Stimulated activated effector memory CD8-positive, alpha-beta T cell treated with anti-CD3 and anti-CD28 coated beads, Interleukin-12 subunit alpha, Interleukin-12 subunit beta, amount 100 ng/mL, for 72 hours (primary cell): ENCODE data around the gene GOSR2.

ENCODE experiments used
- ATAC-seq: fragments of 150-1000 bp; cut with Tn5 transposase; 2 replicates; pipeline ENCODE4 v1.10.0; 2021
- DNase-seq, 2 donors: peaks; one replicate each; pipeline ENCODE4 v3.0.0; 2021 to 2022; ENCODE audit warnings: low spot score in 2 of 2
- H3K27ac Mint-ChIP-seq: one replicate; pipeline ENCODE4 v1.8.0; 2022; ENCODE audit warnings: mild to moderate bottlenecking, mixed read lengths
- H3K36me3 Mint-ChIP-seq: one replicate; pipeline ENCODE4 v1.8.0; 2022; ENCODE audit warnings: mild to moderate bottlenecking, mixed read lengths
- H3K4me1 Mint-ChIP-seq: one replicate; pipeline ENCODE4 v1.8.0; 2022; ENCODE audit warnings: mixed read lengths
- H3K4me3 Mint-ChIP-seq: one replicate; pipeline ENCODE4 v1.8.0; 2022; ENCODE audit warnings: mild to moderate bottlenecking, mixed read lengths
- H3K9me3 Mint-ChIP-seq: one replicate; pipeline ENCODE4 v1.8.0; 2022; ENCODE audit warnings: mixed read lengths

GOSR2 gene

DNA sequence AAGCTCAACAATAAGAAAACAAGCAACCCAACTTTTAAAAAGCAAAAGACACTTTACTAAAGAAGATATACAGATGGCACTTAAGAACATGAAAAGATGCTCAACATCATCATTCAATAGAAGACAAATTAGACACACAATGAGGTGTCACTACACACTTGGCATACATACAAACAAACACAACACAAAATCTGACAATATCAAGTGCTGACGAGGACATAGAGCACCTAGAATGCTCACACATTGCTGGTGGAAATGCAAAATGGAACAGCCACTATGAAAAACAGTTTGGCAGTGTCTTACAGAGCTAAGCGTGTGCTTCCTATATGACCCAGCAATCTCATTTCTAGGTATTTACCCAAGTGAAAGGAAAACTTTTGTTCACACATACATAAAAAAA lies 37.2 kb downstream of the GOSR2 start:
- Mint-ChIP-seq H3K27ac (no peak overlapping the region), H3K4me1 (peaks cover 6% of the 10 kb centered on the region), H3K9me3 (peaks cover 8% of the 10 kb centered on the region), H3K4me3 (no peak overlapping the region), H3K36me3 (no peaks in the 10 kb centered on the region)
- ATAC-seq (no peak), DNase-seq (no peak)

DNA sequence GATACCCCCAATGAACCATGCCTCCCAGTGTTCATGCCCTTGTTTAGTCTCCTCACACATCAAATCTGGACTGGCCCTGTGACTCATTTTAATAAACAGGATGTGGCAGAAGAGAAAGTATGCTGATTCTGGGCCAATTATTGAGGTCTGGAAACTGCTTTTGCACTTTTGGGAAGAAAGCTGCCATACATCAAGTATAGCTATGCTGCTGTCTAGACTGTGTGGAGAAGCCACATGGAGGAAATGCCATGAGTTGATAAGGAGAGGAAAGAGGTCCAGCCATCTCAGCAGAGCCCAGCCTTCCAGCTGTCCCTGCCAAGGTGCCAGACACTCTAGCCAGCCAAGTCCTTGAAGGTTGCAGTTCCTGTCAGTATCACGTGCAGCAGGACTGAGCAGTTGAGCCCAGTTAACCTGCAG lies 39.4 kb downstream of the GOSR2 start:
- Mint-ChIP-seq H3K4me1 (peaks cover 6% of the 10 kb centered on the region), H3K4me3 (no peak overlapping the region), H3K9me3 (peaks cover 8% of the 10 kb centered on the region), H3K36me3 (no peaks in the 10 kb centered on the region), H3K27ac (no peak overlapping the region)
- ATAC-seq = peak; percentile 60
- DNase-seq = no peak

DNA sequence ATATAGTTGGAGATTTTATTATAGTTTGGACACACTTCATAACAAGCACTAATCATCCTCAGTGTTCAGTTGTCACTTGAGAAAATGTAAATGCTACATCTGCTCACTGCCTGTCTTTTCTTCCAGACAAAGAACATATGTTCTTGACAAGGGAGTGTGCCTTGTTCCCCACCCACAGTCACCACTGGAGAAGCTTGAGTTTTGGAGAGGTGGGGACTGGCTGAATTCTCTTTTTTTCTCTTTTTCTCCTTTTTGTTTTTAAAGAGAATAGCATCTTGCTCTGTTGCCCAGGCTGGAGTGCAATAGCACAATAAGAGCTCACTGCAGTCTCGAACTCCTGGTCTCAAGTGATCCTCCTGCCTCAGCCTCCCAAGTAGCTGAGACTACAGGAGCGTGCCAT lies 40.6 kb downstream of the GOSR2 start:
- no peaks in the 10 kb centered on the region for H3K36me3 Mint-ChIP-seq
- ATAC-seq (no peak), DNase-seq (no peak)
- H3K4me1 Mint-ChIP-seq = peaks cover 6% of the 10 kb centered on the region
- no peak overlapping the region for H3K27ac Mint-ChIP-seq
- no peak overlapping the region for H3K4me3 Mint-ChIP-seq
- H3K9me3 Mint-ChIP-seq = peaks cover 8% of the 10 kb centered on the region

DNA sequence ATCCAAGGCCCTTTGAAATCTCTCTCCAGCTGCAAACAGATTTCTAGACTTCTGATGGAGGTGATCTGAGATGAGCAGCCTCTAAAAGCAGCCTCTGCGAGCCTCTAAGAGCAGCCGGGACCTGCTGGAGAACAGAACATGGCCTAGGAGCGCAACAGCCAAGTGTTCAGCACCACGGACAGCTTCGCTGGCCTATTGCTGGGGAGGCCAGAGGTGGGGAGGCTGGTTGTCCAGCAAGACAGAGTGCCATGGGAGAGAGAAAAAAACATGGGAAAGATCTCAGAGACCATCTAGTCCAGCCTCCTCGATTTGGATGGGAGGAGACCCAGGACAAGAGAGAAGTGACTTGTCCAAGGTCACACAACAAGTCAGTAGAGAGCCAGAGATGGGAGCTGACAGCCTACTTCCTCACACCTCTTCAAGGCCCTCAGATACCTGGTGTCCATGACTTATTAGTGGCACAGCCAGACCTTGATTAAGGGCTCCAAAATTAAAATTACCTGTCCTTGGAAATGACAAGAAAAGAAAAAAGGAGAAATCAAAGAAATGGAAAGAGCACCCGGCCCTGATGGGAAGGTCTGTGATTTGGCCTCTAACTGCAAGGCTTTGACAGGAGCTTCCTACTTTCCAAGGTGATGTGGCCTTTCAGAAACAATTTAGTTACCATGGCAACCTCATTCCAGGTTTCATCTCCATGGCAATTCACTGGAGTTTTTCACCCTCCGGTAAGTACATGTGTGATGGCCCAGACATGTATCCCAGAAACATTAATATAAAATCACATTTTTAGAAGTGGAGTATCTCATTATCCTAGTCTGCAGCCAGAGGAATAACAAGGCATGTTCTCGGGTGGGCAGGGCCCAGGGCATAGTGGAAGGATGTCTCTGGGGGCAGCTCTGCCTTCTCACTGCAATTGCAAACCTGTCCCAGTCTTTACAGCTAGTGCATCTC lies 41.6 kb downstream of the GOSR2 start:
- Mint-ChIP-seq H3K9me3 (peaks cover 8% of the 10 kb centered on the region), H3K4me3 (no peak overlapping the region), H3K4me1 (peaks cover 6% of the 10 kb centered on the region), H3K27ac (no peak overlapping the region), H3K36me3 (no peaks in the 10 kb centered on the region)
- no peak for ATAC-seq
- DNase-seq = no peak

DNA sequence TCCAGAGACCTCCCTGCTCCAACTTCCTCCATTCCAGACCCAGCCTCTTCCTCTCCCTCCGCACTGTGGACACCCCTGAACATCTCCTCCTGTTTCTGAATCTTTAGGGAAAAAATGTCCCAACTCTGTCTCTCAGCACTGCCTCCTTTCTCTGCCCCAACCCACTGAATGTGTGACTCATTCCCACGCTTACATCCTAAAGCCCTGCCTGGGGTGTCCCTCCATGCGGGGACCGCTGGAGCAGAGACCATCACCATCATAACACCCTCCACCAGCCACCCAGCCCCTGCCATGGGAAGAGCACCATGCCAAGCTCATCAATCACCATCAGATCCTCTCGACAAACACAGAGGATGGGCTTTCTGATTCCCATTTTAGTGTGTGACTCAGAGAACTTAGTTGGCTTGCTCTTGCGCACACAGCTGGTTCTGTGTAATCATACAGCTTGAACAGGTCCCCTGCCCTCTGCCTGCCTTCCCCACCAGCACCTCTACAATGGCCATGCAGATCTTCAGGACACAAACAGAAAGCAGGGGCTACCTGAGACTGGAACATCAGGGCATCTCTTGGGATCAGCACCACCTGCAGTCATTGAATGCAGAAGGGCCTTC lies 45.4 kb downstream of the GOSR2 start:
- Mint-ChIP-seq H3K9me3 (no peaks in the 10 kb centered on the region), H3K36me3 (no peaks in the 10 kb centered on the region), H3K4me3 (no peak overlapping the region), H3K4me1 (no peaks in the 10 kb centered on the region), H3K27ac (no peak overlapping the region)
- no peak for ATAC-seq
- DNase-seq = no peak

DNA sequence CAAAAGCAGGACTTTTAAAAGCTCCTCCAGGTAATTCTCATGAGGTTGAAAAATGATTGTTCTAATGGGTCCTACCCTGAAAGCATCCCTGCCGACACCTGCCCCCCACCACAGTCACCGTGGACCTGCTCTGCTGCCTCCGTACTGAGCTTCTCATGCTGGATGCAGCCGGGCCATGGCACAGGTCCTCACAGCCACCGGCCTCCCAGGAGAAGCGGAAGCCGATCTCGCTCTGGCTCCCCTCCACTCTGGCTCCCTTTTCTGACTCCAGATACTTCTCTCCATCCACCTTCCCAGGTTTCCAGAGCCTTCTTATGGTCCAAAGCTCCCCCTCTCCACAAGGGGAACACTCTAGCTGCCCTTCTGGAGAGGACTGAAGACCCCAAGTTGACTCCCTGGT lies 45.9 kb downstream of the GOSR2 start:
- Mint-ChIP-seq H3K9me3 (no peaks in the 10 kb centered on the region), H3K27ac (no peak overlapping the region), H3K4me3 (no peak overlapping the region), H3K4me1 (no peaks in the 10 kb centered on the region), H3K36me3 (no peaks in the 10 kb centered on the region)
- ATAC-seq (no peak), DNase-seq (no peak)

DNA sequence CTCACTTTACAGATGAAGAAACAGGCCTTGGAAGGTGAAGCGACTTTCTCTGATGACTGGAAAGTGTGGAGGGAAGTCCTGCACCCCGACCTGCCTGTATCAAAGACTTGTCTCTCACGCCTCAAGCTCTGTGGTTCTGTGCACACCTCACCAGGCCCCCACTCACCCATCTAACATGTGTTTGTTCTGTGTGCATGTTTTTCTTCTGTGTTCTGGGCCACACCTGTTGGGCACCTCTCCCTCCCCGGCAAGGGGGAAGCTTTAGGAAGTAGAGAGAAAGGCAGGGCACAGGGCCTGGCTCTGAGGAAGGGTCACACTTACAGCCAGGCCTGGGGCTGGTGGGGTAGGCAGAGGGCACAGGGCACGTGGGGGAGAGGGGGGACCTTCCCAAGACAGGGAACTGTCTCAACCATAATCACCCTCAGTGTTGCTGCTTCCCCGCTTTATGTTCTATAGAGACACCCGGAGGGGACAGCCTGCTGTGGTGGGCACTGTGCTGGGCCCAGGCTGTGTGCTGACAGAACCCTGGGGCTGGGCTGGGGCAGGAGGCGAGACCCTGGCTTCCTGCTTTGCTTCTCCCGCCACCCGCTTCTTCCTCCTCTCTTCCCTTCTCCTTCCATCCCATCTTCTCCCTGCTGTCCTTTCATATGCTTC lies 48.8 kb downstream of the GOSR2 start:
- H3K4me3 Mint-ChIP-seq = no peak overlapping the region
- no peaks in the 10 kb centered on the region for H3K9me3 Mint-ChIP-seq
- DNase-seq (no peak), ATAC-seq (no peak)
- no peaks in the 10 kb centered on the region for H3K4me1 Mint-ChIP-seq
- H3K27ac Mint-ChIP-seq = no peak overlapping the region
- no peaks in the 10 kb centered on the region for H3K36me3 Mint-ChIP-seq

DNA sequence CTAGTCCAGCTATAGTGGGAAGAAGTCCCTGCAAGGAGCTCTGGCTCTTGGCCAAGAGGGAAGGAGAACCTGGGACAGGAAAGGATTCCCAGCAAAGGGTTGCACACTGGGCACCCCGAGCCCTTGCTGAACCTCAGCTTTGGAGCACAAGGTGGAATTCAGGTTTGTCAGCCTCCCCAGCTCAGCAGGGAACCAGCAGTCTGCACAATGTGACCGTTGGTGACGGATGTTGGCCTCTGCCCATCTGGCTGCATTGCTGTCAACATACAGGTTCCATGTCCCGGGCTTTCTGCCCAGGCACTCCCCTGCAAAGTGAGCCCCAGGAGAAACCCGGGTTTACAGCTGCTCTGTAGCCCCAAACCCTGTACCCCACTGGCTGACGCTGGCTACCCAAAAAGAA lies 49.4 kb downstream of the GOSR2 start:
- no peak overlapping the region for H3K4me3 Mint-ChIP-seq
- DNase-seq = no peak
- ATAC-seq = no peak
- H3K27ac Mint-ChIP-seq = no peak overlapping the region
- H3K4me1 Mint-ChIP-seq = no peaks in the 10 kb centered on the region
- no peaks in the 10 kb centered on the region for H3K36me3 Mint-ChIP-seq
- H3K9me3 Mint-ChIP-seq = no peaks in the 10 kb centered on the region

DNA sequence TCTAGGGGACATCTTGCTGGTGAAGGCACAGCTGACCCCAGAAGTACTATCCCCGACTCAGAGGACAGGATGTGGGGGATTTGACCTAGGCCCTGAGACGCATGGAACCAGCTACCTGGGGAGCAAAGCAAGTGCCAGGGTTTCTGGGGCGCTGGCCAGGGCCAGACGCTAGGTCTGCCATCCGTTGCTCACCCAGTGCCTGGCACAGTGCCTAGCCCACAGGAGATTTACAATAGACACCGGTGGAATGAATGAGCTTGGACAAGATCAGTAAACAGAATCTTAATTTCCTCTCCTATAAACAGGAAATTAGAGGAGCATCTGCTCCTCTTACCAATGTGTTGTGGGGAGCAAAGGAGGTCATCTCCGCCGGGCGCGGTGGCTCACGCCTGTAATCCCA lies 51.1 kb downstream of the GOSR2 start:
- H3K4me3 Mint-ChIP-seq = no peak overlapping the region
- DNase-seq = no peak
- no peaks in the 10 kb centered on the region for H3K9me3 Mint-ChIP-seq
- peaks cover 6% of the 10 kb centered on the region for H3K36me3 Mint-ChIP-seq
- no peak overlapping the region for H3K27ac Mint-ChIP-seq
- ATAC-seq = no peak
- peaks cover 9% of the 10 kb centered on the region for H3K4me1 Mint-ChIP-seq

DNA sequence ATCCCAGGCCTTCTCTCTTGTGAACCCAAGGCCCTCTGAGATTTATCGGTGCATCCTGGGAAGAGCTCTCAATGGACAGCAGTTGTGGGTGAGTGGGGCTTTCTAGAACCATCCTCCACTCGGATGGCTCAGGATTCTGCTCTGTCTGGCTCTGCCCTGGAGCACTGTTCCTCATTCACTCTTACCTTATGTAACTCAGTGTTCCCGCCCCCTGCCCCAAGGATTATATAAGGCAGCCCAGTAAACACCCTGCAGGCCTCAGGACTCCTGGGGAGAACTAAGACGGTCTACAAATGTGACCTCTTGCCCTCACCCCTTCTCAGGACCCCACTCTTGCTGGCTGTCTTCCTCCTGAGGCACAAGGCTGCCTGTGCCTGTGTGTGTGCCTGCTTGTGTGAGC lies 52.3 kb downstream of the GOSR2 start:
- no peaks in the 10 kb centered on the region for H3K9me3 Mint-ChIP-seq
- no peak overlapping the region for H3K4me3 Mint-ChIP-seq
- peaks cover 9% of the 10 kb centered on the region for H3K4me1 Mint-ChIP-seq
- ATAC-seq (no peak), DNase-seq (no peak)
- peaks cover 6% of the 10 kb centered on the region for H3K36me3 Mint-ChIP-seq
- H3K27ac Mint-ChIP-seq = no peak overlapping the region

DNA sequence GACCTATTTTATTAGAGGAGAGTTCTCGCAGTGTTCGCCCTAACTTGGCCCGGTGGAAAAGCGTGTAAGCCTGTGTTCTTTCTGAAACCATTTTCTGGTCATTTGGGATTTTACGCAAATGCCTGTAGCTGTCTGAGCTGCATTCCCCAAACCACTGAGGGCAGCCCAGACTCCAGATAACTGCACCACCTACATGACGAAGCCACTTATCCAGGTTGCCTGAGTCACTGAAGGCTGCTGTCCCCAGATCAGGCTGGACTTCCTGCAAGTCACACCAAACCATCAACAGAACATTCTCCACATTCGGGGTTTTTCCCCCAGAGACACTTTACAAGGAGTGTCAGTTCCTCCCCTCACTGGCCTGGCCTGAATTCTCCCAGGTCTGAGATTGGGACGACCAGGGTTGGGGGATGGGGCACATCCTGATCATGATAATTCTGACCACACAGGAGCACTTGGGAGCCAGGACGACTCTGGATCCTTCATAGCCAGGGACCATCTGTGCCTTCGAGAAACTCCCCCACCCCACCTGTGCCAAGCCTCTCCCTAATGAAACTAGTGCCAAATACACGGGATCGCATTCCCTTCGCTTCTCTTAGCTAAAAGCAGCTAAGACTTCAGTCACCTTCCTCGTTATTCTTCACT lies 53.8 kb downstream of the GOSR2 start:
- H3K4me1 Mint-ChIP-seq = peaks cover 9% of the 10 kb centered on the region
- H3K9me3 Mint-ChIP-seq = no peaks in the 10 kb centered on the region
- ATAC-seq = no peak
- H3K36me3 Mint-ChIP-seq = peaks cover 6% of the 10 kb centered on the region
- DNase-seq = no peak
- no peak overlapping the region for H3K4me3 Mint-ChIP-seq
- H3K27ac Mint-ChIP-seq = no peak overlapping the region

DNA sequence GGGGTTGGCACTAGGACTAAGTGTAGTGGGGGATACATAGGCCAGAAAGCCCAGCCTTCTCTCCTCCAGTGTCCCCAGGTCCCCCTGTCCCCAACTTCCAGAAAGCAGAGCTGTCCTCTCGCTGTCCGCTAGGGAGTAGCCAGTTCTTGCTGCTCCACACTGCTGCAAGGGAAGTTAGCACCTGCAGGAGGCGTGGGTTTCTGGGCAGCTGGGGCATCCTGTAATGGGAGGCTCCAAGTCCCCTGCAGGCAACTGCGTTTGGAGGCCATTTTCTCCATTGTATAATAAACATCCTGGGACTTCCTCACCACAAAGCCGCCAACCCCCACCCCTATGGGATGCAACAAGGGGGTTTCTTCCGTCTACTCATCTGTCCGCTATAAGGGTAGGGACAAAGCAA lies 54.4 kb downstream of the GOSR2 start:
- Mint-ChIP-seq H3K4me3 (peak overlapping the region; percentile 70), H3K36me3 (peaks cover 6% of the 10 kb centered on the region), H3K9me3 (no peaks in the 10 kb centered on the region), H3K4me1 (peaks cover 9% of the 10 kb centered on the region), H3K27ac (no peak overlapping the region)
- no peak for ATAC-seq
- DNase-seq = no peak

DNA sequence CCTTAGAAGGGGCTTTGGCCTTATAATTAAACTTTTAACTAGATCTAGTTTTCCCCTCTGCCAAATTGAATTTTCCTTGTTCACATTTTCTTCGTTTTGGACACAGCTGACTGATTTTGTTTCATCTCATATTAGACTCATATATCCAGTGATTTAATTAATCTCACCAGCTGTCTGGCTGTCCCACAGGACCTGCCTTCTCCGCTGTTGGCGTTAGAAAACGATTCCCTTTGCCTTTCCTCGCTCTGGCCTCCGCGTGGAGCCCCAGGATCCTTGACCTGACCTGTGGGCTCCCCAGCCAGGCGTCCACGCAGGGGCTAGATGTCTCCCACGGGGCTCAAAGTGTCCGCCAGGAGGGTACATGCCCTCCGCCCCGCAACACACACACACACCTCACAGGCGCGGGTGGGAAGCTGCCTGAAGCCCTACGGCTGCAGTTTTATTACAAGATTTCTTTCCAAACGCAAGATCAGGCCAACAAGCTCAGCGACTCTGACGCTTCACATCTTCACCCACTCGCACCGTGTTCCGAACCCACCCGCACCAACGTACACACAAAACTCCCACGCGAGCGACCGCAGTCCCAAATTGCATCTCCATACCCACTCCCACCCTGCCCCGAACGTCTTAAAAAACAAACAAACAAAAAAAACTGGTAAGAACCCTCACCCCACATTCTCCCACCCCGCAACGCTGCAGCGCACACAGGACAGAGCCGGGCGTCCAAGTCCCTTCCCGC lies 55.0 kb downstream of the GOSR2 start:
- ATAC-seq (no peak), DNase-seq (no peak)
- Mint-ChIP-seq H3K9me3 (no peaks in the 10 kb centered on the region), H3K27ac (no peak overlapping the region), H3K4me3 (peak overlapping the region; percentile 70), H3K4me1 (peaks cover 9% of the 10 kb centered on the region), H3K36me3 (peaks cover 6% of the 10 kb centered on the region)

DNA sequence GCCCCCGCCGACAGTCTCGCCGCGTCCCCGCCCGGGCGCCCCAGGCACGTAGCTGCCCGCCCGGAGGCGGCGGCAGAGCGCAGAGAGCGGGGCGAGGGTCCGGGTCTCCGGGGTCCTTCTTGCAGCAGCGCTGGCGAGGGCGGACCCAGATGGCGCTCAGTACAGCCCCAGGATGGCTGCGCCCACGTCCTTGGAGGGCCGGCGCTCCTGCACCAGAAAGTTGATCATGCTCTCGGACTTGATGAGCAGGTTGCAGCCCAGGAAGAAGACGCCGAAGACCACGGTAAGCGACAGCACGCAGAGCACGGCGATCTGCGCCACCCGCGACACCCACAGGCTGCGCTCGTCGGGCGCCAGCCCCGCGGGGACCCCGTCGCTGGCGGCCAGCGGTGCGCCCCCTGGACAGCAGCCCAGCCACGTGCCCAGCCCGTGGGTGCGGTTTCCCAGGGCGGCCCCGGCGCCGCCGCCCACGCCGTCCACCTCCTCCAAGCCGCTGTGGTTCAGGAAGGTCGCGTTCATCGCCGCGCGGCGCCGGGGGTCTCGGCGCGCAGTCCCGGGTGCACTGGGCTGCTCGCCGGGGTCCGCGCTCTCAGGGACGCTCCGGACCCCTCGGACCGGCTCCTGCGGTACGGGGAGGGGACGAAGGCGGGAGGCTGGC lies 55.7 kb downstream of the GOSR2 start:
- peak; percentile 53 for ATAC-seq
- H3K27ac Mint-ChIP-seq = no peak overlapping the region
- peaks cover 6% of the 10 kb centered on the region for H3K36me3 Mint-ChIP-seq
- H3K4me3 Mint-ChIP-seq = peak overlapping the region; percentile 70
- no peaks in the 10 kb centered on the region for H3K9me3 Mint-ChIP-seq
- DNase-seq = no peak
- H3K4me1 Mint-ChIP-seq = peaks cover 9% of the 10 kb centered on the region
